C4-2B (cell line): ENCODE data around the gene LMO3.

Experiments
- H3K27ac ChIP-seq: fragments of 450-650 bp; 2 replicates; pipeline ENCODE4 v1.5.1; 2017
- CTCF ChIP-seq: fragments of 450-650 bp; conservative IDR thresholded peaks from 2 replicates; pipeline ENCODE4 v1.5.1; 2017; ENCODE audit warnings: mild to moderate bottlenecking
- ZFX ChIP-seq: fragments of 450-650 bp; IDR thresholded peaks from 2 replicates; pipeline ENCODE4 v1.6.1; 2017

LMO3 gene

GRCh38 chr12:16504200-16504599 is 101.8 kb downstream of the LMO3 start:
- no peak overlapping the region for H3K27ac ChIP-seq
- no peak for TF ChIP-seq ZFX
- no peak for TF ChIP-seq CTCF

- TF ChIP-seq ZFX, result no peak
- TF ChIP-seq CTCF, result no peak
- H3K27ac ChIP-seq, result no peak overlapping the region
Measured at GRCh38 chr12:16499611-16500010, 106.4 kb downstream of the LMO3 start.
